AG10803 (cell line): ENCODE measurements around the gene H6PD.

Source experiments
- DNase-seq: peaks from one replicate; pipeline ENCODE4 v3.0.0; 2010; ENCODE audit warnings: low read depth
- H3K4me3 ChIP-seq: 2 replicates; pipeline ENCODE4 v1.5.1; 2011; ENCODE audit warnings: mild to moderate bottlenecking, low read length, control low read depth
- CTCF ChIP-seq: conservative IDR thresholded peaks from 2 replicates; pipeline ENCODE4 v1.5.1; 2011; ENCODE audit warnings: mild to moderate bottlenecking, low read length, control low read depth, inconsistent platforms

H6PD gene

GRCh38 chr1:9281908-9282695 lies 47.5 kb downstream of the H6PD start:
- DNase-seq, result no peak
- no peak overlapping the region for H3K4me3 ChIP-seq
- TF ChIP-seq CTCF, result no peak

- no peak for DNase-seq
- TF ChIP-seq CTCF, result no peak
- no peak overlapping the region for H3K4me3 ChIP-seq
Observed at GRCh38 chr1:9282696-9282955, 48.1 kb downstream of the H6PD start.

- H3K4me3 ChIP-seq, result no peak overlapping the region
- DNase-seq, result no peak
- no peak for TF ChIP-seq CTCF
Observed at GRCh38 chr1:9284061-9284460, 49.5 kb downstream of the H6PD start.

GRCh38 chr1:9286556-9286955 lies 52.0 kb downstream of the H6PD start:
- no peak for TF ChIP-seq CTCF
- H3K4me3 ChIP-seq, result no peak overlapping the region
- no peak for DNase-seq

GRCh38 chr1:9289090-9289534 lies 54.5 kb downstream of the H6PD start:
- peak; percentile 62 for DNase-seq
- H3K4me3 ChIP-seq, result no peak overlapping the region
- TF ChIP-seq CTCF, result peak; percentile 95

- no peak for TF ChIP-seq CTCF
- no peak overlapping the region for H3K4me3 ChIP-seq
- peak; percentile 93 for DNase-seq
Observed at GRCh38 chr1:9289711-9290485, 55.3 kb downstream of the H6PD start.

- H3K4me3 ChIP-seq, result peak overlapping the region; percentile 64
- no peak for TF ChIP-seq CTCF
- peak; percentile 38 for DNase-seq
Observed at GRCh38 chr1:9291914-9292360, 57.4 kb downstream of the H6PD start.
